BLaER1 treated with 17β-estradiol and CSF1 and Interleukin-3, amounts not matched to agents 10 nM and 100 nM (cell line): ENCODE results near the gene AGBL3.
"Not testable (repeated sequence)": the region's sequence is repeated elsewhere in the genome, so short reads cannot be mapped to it uniquely, and the experiment has no call there.

ENCODE experiments used
- H3K27ac ChIP-seq, 11 experiments: shearing (Covaris generic); formaldehyde crosslinking; 2 replicates each; pipeline ENCODE4 v1.8.1; 2022
- H3K27me3 ChIP-seq, 11 experiments: shearing (Covaris generic); formaldehyde crosslinking; 2 replicates each; pipeline ENCODE4 v1.8.1; 2022
- H3K36me3 ChIP-seq, 11 experiments: shearing (Covaris generic); formaldehyde crosslinking; 2 replicates each; pipeline ENCODE4 v1.8.1; 2022
- H3K4me1 ChIP-seq, 10 experiments: shearing (Covaris generic); formaldehyde crosslinking; 2 replicates each; pipeline ENCODE4 v1.8.1; 2022
- H3K4me2 ChIP-seq, 11 experiments: shearing (Covaris generic); formaldehyde crosslinking; 2 replicates each; pipeline ENCODE4 v1.8.1; 2022
- H3K4me3 ChIP-seq, 10 experiments: shearing (Covaris generic); formaldehyde crosslinking; 2 replicates each; pipeline ENCODE4 v1.8.1; 2022
- H3K9ac ChIP-seq, 11 experiments: shearing (Covaris generic); formaldehyde crosslinking; 2 replicates each; pipeline ENCODE4 v1.8.1; 2022
- H3K9me3 ChIP-seq, 11 experiments: shearing (Covaris generic); formaldehyde crosslinking; replicated peaks in 1 of 11; 2 replicates each; pipeline ENCODE4 v1.8.1; 2022
- H4K20me1 ChIP-seq, 11 experiments: shearing (Covaris generic); formaldehyde crosslinking; 2 replicates each; pipeline ENCODE4 v1.8.1; 2022
- Cebpa-rat ChIP-seq, 11 experiments: shearing (Covaris generic); IDR thresholded peaks; 2 replicates each; pipeline ENCODE4 v1.8.1; 2022

The AGBL3 gene

GRCh38 chr7:134997214-134997885 is 11.0 kb downstream of the AGBL3 start:
- Histone ChIP-seq H3K36me3 (peaks cover 21 to 62% (median 35%) of the 10 kb centered on the region in 11 experiments; a peak in 21 of 22 replicates), H3K4me1 (peaks cover 0 to 22% (median 16%) of the 10 kb centered on the region in 10 experiments; a peak in 16 of 20 replicates), H3K9me3 (peaks cover 0 to 6% (median 0%) of the 10 kb centered on the region in 11 experiments; a peak in 2 of 22 replicates), H3K9ac (no peak overlapping the region), H3K4me3 (no peak overlapping the region), H4K20me1 (no peaks in the 10 kb centered on the region), H3K4me2 (no peak overlapping the region), H3K27me3 (no peaks in the 10 kb centered on the region), H3K27ac (no peak overlapping the region)
- no peak for TF ChIP-seq Cebpa-rat (IDR thresholded peaks at IDR 0.05)

- Histone ChIP-seq H3K9me3 (peaks cover 0 to 6% (median 0%) of the 10 kb centered on the region in 11 experiments; a peak in 2 of 22 replicates), H3K4me2 (no peak overlapping the region), H3K36me3 (peaks cover 13 to 48% (median 25%) of the 10 kb centered on the region in 11 experiments; a peak in 20 of 22 replicates), H4K20me1 (no peaks in the 10 kb centered on the region), H3K27me3 (no peaks in the 10 kb centered on the region), H3K4me3 (no peak overlapping the region), H3K4me1 (peaks cover 0 to 22% (median 16%) of the 10 kb centered on the region in 10 experiments; a peak in 13 of 20 replicates), H3K9ac (no peak overlapping the region), H3K27ac (no peak overlapping the region)
- TF ChIP-seq Cebpa-rat (IDR thresholded peaks at IDR 0.05): no peak
Measured at GRCh38 chr7:134999136-134999535, 12.8 kb downstream of the AGBL3 start.

GRCh38 chr7:135001390-135002165 is 15.3 kb downstream of the AGBL3 start:
- TF ChIP-seq Cebpa-rat (IDR thresholded peaks at IDR 0.05): no peak

GRCh38 chr7:135012229-135012628 is 25.9 kb downstream of the AGBL3 start:
- no peak overlapping the region for H3K4me3 ChIP-seq
- no peak overlapping the region for H3K9ac ChIP-seq
- no peak overlapping the region for H3K27ac ChIP-seq
- peaks cover 0 to 12% (median 5%) of the 10 kb centered on the region in 11 experiments; a peak in 8 of 22 replicates for H3K9me3 ChIP-seq
- H3K4me1 ChIP-seq: no peaks in the 10 kb centered on the region
- no peak for TF ChIP-seq Cebpa-rat (IDR thresholded peaks at IDR 0.05)
- no peaks in the 10 kb centered on the region for H3K36me3 ChIP-seq
- no peaks in the 10 kb centered on the region for H3K27me3 ChIP-seq
- no peak overlapping the region for H3K4me2 ChIP-seq
- H4K20me1 ChIP-seq: no peaks in the 10 kb centered on the region

More at GRCh38 chr7:135001390-135002165, 15.3 kb downstream of the AGBL3 start:
- Histone ChIP-seq H3K4me3 (no peak overlapping the region), H3K36me3 (peaks cover 0 to 28% (median 11%) of the 10 kb centered on the region in 11 experiments; a peak in 13 of 22 replicates), H3K9me3 (peaks cover 0 to 8% (median 0%) of the 10 kb centered on the region in 11 experiments; a peak in 6 of 22 replicates), H4K20me1 (no peaks in the 10 kb centered on the region), H3K4me2 (no peak overlapping the region), H3K4me1 (no peaks in the 10 kb centered on the region; a peak in 1 of 20 replicates), H3K9ac (no peak overlapping the region), H3K27me3 (no peaks in the 10 kb centered on the region), H3K27ac (no peak overlapping the region)

- Histone ChIP-seq H3K4me1 (no peaks in the 10 kb centered on the region), H3K9me3 (peaks cover 17 to 32% (median 24%) of the 10 kb centered on the region in 11 experiments; a peak in 20 of 22 replicates), H3K9ac (no peak overlapping the region), H4K20me1 (no peaks in the 10 kb centered on the region), H3K27ac (no peak overlapping the region), H3K4me2 (no peak overlapping the region), H3K4me3 (no peak overlapping the region), H3K36me3 (0 out of 22 replicates have a peak, but pooled peaks cover 0 to 2% (median 0%) of the 10 kb centered on the region in 11 experiments), H3K27me3 (no peaks in the 10 kb centered on the region)
- TF ChIP-seq Cebpa-rat (IDR thresholded peaks at IDR 0.05): no peak
Measured at GRCh38 chr7:135023622-135024021, 37.3 kb downstream of the AGBL3 start.

- Histone ChIP-seq H3K9ac (no peak overlapping the region), H3K36me3 (no peaks in the 10 kb centered on the region), H4K20me1 (no peaks in the 10 kb centered on the region), H3K4me3 (no peak overlapping the region), H3K27ac (no peak overlapping the region), H3K4me1 (no peaks in the 10 kb centered on the region), H3K27me3 (no peaks in the 10 kb centered on the region), H3K9me3 (no peaks in the 10 kb centered on the region), H3K4me2 (no peak overlapping the region)
- TF ChIP-seq Cebpa-rat (IDR thresholded peaks at IDR 0.05): no peak
Measured at GRCh38 chr7:135035252-135035651, 48.9 kb downstream of the AGBL3 start.

GRCh38 chr7:135067017-135067416 is 80.7 kb downstream of the AGBL3 start:
- not testable (repeated sequence) for H3K4me1 ChIP-seq, H3K27ac ChIP-seq, H3K4me3 ChIP-seq, H3K27me3 ChIP-seq, H3K9ac ChIP-seq, H4K20me1 ChIP-seq, H3K4me2 ChIP-seq, H3K36me3 ChIP-seq
- peaks cover 23 to 34% (median 28%) of the 10 kb centered on the region in 11 experiments for H3K9me3 ChIP-seq

GRCh38 chr7:135074096-135074495 is 87.8 kb downstream of the AGBL3 start:
- no peaks in the 10 kb centered on the region for H3K27me3 ChIP-seq
- TF ChIP-seq Cebpa-rat (IDR thresholded peaks at IDR 0.05): no peak
- H3K4me3 ChIP-seq: no peak overlapping the region
- H3K4me2 ChIP-seq: no peak overlapping the region
- H3K9me3 ChIP-seq: peaks cover 0 to 11% (median 5%) of the 10 kb centered on the region in 11 experiments; a peak in 6 of 22 replicates
- no peaks in the 10 kb centered on the region for H3K4me1 ChIP-seq
- H4K20me1 ChIP-seq: no peaks in the 10 kb centered on the region
- no peak overlapping the region for H3K9ac ChIP-seq
- no peaks in the 10 kb centered on the region for H3K36me3 ChIP-seq
- H3K27ac ChIP-seq: no peak overlapping the region

GRCh38 chr7:135074531-135074930 is 88.2 kb downstream of the AGBL3 start:
- TF ChIP-seq Cebpa-rat (IDR thresholded peaks at IDR 0.05): no peak
- H3K27me3 ChIP-seq: no peaks in the 10 kb centered on the region
- peaks cover 0 to 11% (median 5%) of the 10 kb centered on the region in 11 experiments; a peak in 6 of 22 replicates for H3K9me3 ChIP-seq
- H3K9ac ChIP-seq: no peak overlapping the region
- H3K4me3 ChIP-seq: no peak overlapping the region
- no peak overlapping the region for H3K4me2 ChIP-seq
- H3K27ac ChIP-seq: no peak overlapping the region
- H3K4me1 ChIP-seq: no peaks in the 10 kb centered on the region
- H3K36me3 ChIP-seq: no peaks in the 10 kb centered on the region
- no peaks in the 10 kb centered on the region for H4K20me1 ChIP-seq
